ENCODE measurements around the gene ABI3.

GRCh38 chr17:49249890-49250522, 39.5 kb downstream of the ABI3 start:
- TF ChIP-seq CTCF (IDR thresholded peaks at IDR 0.05) (no peak), POLR2AphosphoS5 (IDR thresholded peaks at IDR 0.05) (no peak)

All from transverse colon (tissue), 4 donors.